AG04450 (cell line): ENCODE measurements around the gene PKNOX2. TPM values are rescaled to one million over a fixed set of nuclear protein-coding genes. Genes with fewer than 3 reads are reported as not detected.
A peak's percentile ranks its signal among the peaks of the same experiment; 100 is the strongest.

Experiments
- CTCF ChIA-PET: fragments of 300-600, 350-600 bp; formaldehyde crosslinking; extraction: SDS; loops from one replicate; lab custom pipeline; 2022; ENCODE audit warnings: antibody characterized with exemption, inconsistent platforms; lab: Charles Lee
- POLR2A ChIA-PET: fragments of 350-600 bp; formaldehyde crosslinking; extraction: SDS; loops from one replicate; lab custom pipeline; 2021; ENCODE audit warnings: antibody characterized with exemption, inconsistent platforms; lab: Yijun Ruan, JAX
- DNase-seq: peaks from one replicate; pipeline ENCODE4 v3.0.0-alpha.2; 2011; ENCODE audit warnings: low read depth, low spot score
- H3K27ac ChIP-seq: one replicate; pipeline ENCODE4 v1.5.1; 2012; ENCODE audit warnings: low read depth, low read length, control low read depth
- H3K27me3 ChIP-seq: one replicate; pipeline ENCODE4 v1.6.0; 2012; ENCODE audit warnings: low read length; ENCODE audit not compliant: control insufficient read depth, insufficient read depth
- H3K4me3 ChIP-seq: 2 replicates; pipeline ENCODE4 v1.5.1; 2011; ENCODE audit warnings: mild to moderate bottlenecking, low read depth, low read length, control low read depth
- H3K9me3 ChIP-seq: 2 replicates; pipeline ENCODE4 v1.5.1; 2012; ENCODE audit warnings: low read length; ENCODE audit not compliant: control insufficient read depth, insufficient read depth
- polyA plus RNA-seq: library from polyadenylated mRNA; depleted of rRNA; stranded (reverse); fragments of >200 nt; gene quantifications from 2 replicates; pipeline ENCODE4 v1.2.3, GENCODE V29; 2011
- TF ChIP-seq, protein P1 (sequence below): IDR thresholded peaks from 2 replicates; pipeline ENCODE4 v1.5.1; 2011; ENCODE audit warnings: low read depth, low read length, control low read depth, inconsistent platforms

Gene PKNOX2
- polyA plus RNA-seq, 1 experiment = 3.0 TPM

DNA sequence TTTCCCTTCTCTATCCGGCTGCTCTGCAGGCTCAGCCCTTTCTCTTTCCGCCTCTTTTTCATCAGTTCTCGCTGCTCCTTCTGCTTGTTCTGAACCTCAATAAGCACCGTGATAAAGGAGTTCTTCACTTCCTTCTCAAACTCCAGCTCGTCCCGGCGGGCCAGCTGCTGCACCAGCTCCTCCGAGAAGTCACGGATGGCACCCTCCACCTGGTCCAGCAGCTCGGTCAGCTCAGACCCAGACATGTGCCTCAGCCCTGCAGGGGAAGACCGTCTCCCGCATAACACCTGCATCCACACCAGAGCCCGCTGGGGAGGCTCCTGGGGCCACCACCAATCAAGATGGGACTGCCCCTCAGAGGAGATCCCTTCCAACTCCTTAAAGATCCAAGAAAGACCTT is 291.3 kb downstream of the PKNOX2 start:
- TF ChIP-seq, protein P1, sequence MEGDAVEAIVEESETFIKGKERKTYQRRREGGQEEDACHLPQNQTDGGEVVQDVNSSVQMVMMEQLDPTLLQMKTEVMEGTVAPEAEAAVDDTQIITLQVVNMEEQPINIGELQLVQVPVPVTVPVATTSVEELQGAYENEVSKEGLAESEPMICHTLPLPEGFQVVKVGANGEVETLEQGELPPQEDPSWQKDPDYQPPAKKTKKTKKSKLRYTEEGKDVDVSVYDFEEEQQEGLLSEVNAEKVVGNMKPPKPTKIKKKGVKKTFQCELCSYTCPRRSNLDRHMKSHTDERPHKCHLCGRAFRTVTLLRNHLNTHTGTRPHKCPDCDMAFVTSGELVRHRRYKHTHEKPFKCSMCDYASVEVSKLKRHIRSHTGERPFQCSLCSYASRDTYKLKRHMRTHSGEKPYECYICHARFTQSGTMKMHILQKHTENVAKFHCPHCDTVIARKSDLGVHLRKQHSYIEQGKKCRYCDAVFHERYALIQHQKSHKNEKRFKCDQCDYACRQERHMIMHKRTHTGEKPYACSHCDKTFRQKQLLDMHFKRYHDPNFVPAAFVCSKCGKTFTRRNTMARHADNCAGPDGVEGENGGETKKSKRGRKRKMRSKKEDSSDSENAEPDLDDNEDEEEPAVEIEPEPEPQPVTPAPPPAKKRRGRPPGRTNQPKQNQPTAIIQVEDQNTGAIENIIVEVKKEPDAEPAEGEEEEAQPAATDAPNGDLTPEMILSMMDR = no peak
- no peaks in the 10 kb centered on the region for H3K27me3 ChIP-seq
- H3K27ac ChIP-seq = no peak overlapping the region
- DNase-seq = no peak
- ChIA-PET CTCF (no interaction called here), POLR2A (no interaction called here)
- H3K9me3 ChIP-seq = no peaks in the 10 kb centered on the region
- H3K4me3 ChIP-seq = no peak overlapping the region

DNA sequence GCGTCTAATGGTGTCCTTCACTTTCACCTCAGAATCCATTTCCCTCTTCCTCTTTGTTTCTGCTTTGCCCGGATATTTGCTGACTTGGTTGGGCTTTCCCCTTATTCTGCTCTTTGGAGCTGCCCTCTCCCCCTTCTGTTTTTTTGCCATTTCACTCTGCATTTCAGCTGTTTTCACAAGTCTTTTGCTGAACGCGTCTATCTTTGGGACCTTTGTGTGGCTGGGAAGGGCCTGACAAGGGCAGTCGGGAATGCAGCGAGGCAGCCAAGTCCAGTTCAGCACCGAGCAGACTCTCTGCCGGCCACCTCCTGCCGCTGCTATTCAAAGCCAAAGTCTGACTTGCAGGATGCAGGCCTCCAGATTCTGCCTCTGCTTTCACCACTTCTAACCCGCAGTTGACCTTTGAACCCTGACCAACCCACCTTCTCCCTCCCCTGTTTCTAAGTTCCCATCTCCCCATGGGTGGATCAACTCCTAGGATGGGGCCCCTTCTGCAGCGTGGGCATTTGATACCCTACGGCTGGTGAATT is 293.3 kb downstream of the PKNOX2 start:
- ChIA-PET POLR2A (interaction anchor here (0.6 kb wide), 2 partner anchors 22 to 27 kb away, joined by 3 to 5 read pairs; no protein-coding TSS in a partner anchor), CTCF (no interaction called here)
- H3K9me3 ChIP-seq = no peaks in the 10 kb centered on the region
- TF ChIP-seq, protein P1 = no peak
- no peaks in the 10 kb centered on the region for H3K27me3 ChIP-seq
- H3K27ac ChIP-seq = peak overlapping the region; percentile 58
- no peak overlapping the region for H3K4me3 ChIP-seq
- DNase-seq = peak; percentile 30

DNA sequence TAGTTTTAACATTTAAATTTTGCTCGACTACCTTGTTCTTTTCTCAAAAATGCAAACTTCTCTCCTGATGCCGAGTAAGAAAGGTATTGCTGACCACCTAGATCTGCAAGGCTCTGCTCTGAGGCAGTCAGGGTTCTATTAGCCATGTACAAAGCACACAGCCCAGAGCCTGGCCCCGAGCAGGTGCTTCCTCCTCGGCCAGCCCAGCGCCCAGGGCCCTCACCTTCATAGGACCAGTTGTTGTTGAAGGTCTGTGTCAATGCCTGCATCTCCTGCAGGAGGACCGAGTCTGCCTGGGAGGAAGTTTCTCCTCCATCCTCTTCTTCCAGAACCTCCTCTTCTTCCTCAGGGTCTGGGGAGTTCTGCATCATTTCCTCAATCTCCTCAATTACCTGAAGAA is 295.7 kb downstream of the PKNOX2 start:
- TF ChIP-seq, protein P1 = no peak
- ChIA-PET CTCF (interaction anchor here (0.9 to 2.6 kb wide), 2 partner anchors 7 to 27 kb away, joined by 4 to 14 read pairs; no protein-coding TSS in a partner anchor), POLR2A (interaction anchor here (0.6 kb wide), 1 partner anchor 9 kb away, joined by 3 read pairs; no protein-coding TSS in a partner anchor)
- Histone ChIP-seq H3K27ac (no peak overlapping the region), H3K4me3 (no peak overlapping the region), H3K9me3 (no peaks in the 10 kb centered on the region), H3K27me3 (no peaks in the 10 kb centered on the region)
- DNase-seq = no peak

DNA sequence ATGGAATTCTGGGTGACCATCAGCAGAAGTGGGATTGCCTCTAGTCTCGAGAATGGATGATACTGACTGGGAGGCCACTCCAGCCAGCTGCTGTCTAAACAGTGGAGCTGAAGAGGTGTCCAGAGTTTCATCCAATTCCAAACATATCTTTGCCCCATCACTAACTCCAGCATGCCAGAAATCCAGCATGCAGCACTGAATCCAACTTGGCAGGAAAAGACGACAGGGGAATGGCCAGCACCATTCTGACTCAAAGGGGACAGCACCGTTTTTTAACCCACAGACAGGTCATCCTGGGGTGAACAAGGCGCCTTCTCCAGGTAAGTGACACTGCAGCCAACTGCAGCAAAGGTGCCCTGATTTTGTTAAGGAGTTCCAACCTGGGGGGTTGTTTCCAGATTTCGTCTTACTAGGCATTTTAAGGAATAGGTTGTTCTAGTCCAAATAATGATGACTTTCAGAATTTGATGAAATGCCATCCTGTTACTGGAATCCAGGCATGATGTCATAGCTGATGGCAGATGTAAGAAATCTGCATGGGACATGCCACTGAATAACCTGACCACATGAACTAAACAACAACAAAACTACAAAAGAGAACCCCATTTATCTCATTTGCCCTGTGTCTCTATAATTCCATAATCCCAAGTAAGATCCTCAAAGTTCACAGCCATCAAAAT is 299.2 kb downstream of the PKNOX2 start:
- no peak for DNase-seq

DNA sequence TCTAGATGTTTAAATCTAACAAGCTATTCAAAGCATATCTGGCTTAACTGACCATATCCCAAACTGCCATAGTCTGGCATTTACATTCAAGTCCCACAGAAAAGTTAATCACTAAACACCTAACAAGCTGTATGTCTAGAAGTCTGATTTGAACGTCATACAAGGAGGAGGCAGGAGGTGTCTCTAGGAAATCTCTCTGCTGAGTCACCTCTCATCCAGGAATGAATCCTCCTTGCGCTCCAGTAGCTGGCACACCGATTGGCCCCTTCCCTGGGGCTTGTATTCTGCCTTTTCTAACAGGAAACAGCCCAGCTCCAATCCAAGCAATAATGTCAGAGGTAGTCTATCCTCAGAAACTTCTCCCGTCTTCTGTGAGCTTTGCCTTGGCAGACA is 299.7 kb downstream of the PKNOX2 start:
- no peak for DNase-seq
- Histone ChIP-seq H3K27me3 (no peaks in the 10 kb centered on the region), H3K27ac (no peak overlapping the region), H3K4me3 (no peak overlapping the region), H3K9me3 (no peaks in the 10 kb centered on the region)
- ChIA-PET POLR2A (no interaction called here), CTCF (interaction anchor here (0.8 to 1.6 kb wide), 3 partner anchors 12 to 407 kb away, joined by 3 to 8 read pairs (median 3); no protein-coding TSS in a partner anchor)
- TF ChIP-seq, protein P1 = no peak

More for the DNA sequence above, 299.2 kb downstream of the PKNOX2 start:
- Histone ChIP-seq H3K27me3 (no peaks in the 10 kb centered on the region), H3K9me3 (no peaks in the 10 kb centered on the region), H3K4me3 (no peak overlapping the region), H3K27ac (no peak overlapping the region)
- CTCF ChIA-PET = interaction anchor here (1.2 to 1.6 kb wide), 2 partner anchors 11 to 407 kb away, joined by 3 to 8 read pairs; no protein-coding TSS in a partner anchor
- POLR2A ChIA-PET = no interaction called here
- TF ChIP-seq, protein P1 = no peak
